Measurements from ENCODE around the gene NCCRP1.

NCCRP1 gene

GRCh38 chr19:39179754-39180153 lies 17.0 kb upstream of the NCCRP1 start:
- no peak for DNase-seq (ENCODE audit: low read depth in 2 of 2)

DNA sequence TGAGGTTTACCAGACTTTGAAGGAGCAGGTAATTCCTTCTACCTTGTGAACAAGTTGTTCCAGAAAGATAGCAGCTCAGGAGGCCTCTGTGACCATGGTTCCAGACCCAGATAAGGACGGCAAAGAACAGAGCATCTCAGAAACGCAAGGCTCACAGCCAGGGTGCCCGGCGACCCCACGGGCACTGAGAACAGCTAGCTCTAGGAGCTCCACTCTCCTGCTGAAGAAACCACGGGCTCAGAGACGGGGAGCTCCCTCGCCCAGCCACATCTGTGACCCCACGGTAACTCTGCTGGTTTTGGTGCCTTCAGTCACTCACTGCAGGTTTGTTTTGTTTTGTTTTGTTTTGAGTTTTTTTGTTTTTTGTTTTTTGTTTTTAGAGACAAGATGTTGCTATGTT lies 16.0 kb upstream of the NCCRP1 start:
- no peak for DNase-seq (ENCODE audit: low read depth in 2 of 2)

GRCh38 chr19:39181500-39182173 lies 15.1 kb upstream of the NCCRP1 start:
- no peak for DNase-seq (ENCODE audit: low read depth in 2 of 2)

DNA sequence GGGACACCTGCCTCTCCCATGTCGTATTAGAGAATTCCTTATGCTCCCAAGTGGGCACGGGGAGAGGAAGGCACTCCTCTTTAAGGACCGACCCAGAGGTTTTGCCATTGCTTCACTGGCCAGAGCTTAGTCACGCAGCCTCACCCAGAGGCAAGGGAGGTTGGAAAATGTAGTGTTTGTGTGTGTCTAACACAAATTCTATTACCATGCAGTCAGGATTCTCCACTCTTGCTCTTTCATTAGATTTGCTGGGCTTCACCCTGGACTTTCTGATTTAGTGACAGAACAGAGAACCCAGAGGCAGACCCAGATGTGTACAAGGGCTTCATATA lies 14.6 kb upstream of the NCCRP1 start:
- no peak for DNase-seq (ENCODE audit: low read depth in 2 of 2)

DNA sequence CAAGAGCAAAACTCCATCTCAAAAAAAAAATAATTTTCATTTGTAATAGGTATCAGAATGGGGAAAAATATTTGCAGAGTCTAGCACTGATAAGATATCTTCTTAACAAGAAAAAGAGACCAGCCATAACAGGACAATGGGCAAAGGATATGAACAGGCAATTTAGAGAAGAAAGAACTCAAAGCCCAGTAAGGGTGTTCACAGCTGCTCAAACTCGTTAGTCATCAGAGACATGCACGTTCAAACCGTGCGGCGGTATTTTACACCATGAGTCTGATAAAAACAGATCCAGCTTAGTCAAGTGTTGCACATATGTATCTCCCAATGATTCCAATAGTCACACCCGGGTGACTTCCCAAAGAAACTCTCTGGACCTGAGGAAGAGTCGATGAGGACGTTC lies 13.7 kb upstream of the NCCRP1 start:
- DNase-seq (ENCODE audit: low read depth in 2 of 2): no peak

DNA sequence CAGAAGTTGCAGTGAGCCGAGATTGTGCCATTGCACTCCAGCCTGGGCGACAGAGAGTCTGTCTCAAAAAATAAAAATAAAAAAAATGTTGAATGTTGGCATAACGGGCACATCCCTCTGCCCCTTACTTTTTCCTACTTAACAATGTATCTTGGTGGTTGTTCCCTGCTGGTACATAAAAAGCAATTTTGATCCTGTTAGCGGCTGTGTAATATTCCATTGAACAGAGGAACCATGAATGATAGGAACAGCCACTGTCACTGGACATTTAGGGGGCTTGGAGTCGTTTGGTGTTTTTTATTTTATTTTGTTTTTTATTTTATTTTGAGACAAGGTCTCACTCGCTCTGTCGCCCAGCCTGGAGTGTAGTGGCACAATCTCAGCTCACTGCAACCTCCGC lies 10.4 kb upstream of the NCCRP1 start:
- no peak for DNase-seq (ENCODE audit: low read depth in 2 of 2)

- DNase-seq (ENCODE audit: low read depth in 2 of 2): no peak
Observed at GRCh38 chr19:39187552-39187943, 9.2 kb upstream of the NCCRP1 start.

GRCh38 chr19:39188960-39189359 lies 7.8 kb upstream of the NCCRP1 start:
- DNase-seq (ENCODE audit: low read depth in 2 of 2): no peak

GRCh38 chr19:39190768-39191167 lies 6.0 kb upstream of the NCCRP1 start:
- no peak for DNase-seq (ENCODE audit: low read depth in 2 of 2)

DNA sequence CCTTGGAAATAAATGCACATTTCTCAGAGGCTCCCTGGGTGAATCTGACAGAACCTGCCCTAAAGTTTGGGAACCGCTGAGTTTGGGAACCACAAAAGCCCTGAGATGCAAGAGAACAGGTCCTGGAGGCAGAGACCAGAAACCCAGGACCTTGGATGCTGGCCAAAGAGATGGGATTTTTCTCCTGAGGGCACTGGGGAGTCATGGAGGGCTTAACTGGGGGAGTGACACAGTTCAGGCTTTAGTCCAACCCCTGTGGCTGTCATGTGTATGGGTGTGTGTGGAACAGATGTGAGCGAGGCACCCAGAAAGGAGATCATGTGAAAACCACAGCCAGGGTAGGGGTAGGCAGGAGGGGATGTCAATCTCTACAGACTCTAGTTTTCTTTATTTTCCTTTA lies 3.9 kb upstream of the NCCRP1 start:
- DNase-seq (ENCODE audit: low read depth in 2 of 2): no peak

DNA sequence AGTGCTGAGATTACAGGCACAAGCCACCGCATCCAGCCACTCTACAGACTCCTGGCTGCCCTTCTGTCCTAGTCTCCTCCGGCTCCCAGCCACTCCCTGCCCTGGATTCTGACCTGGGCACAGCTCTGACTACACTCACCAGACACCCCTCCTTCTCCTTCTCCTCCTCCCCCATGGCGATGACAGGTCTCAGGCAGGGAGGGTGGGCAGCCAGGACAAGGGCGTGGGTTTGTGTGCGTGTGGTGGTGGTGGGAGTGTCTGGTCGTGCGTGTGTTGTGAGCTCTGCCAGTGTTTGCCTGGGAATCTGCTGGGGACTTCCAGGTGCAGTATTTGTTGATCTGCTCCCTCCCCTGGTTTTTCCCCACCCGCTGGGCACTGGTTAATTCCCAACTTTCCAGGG lies 3.0 kb upstream of the NCCRP1 start:
- no peak for DNase-seq (ENCODE audit: low read depth in 2 of 2)

GRCh38 chr19:39194832-39195542 lies 1.8 kb upstream of the NCCRP1 start:
- DNase-seq (ENCODE audit: low read depth in 2 of 2): no peak

DNA sequence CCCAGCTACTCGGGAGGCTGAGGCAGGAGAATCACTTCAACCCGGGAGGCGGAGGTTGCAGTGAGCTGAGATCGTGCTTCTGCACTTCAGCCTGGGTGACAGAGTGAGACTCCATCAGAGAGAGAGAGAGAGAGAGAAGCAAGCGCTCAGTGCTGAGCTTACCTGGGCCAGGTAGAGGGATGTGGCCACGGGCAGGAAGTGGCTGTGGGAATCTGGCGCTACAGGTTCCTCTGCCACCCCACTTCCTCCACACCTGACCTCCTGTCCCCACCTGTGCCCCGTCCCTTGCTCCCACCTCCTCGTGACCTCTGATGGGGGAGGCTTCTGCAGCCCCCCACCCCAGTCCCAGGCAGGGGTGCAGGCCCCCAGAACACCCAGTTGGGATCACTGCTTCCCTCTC lies 1.0 kb upstream of the NCCRP1 start:
- DNase-seq (ENCODE audit: low read depth in 2 of 2): no peak

DNA sequence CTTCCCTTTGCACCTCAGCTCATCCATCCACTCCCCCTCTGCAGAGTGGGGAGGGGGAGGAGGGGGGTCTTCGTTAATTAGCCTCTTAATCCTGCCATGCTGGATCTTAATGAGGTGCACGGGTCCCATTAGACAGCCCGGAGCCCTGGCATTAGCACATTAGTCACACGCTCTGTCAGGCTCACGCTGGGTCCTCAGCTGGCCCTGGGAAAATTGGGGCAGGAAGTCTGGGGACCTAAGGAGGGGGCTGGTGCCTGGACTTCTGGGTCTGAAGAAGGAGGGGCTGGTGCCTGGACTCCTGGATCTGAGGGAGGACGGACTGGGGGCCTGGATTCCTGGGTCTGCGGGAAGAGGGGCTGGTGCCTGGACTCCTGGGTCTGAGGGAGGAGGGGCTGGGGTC lies 444 bp upstream of the NCCRP1 start:
- DNase-seq (ENCODE audit: low read depth in 2 of 2): no peak

GRCh38 chr19:39197808-39198207 lies 1.0 kb downstream of the NCCRP1 start:
- DNase-seq (ENCODE audit: low read depth in 2 of 2): no peak

DNA sequence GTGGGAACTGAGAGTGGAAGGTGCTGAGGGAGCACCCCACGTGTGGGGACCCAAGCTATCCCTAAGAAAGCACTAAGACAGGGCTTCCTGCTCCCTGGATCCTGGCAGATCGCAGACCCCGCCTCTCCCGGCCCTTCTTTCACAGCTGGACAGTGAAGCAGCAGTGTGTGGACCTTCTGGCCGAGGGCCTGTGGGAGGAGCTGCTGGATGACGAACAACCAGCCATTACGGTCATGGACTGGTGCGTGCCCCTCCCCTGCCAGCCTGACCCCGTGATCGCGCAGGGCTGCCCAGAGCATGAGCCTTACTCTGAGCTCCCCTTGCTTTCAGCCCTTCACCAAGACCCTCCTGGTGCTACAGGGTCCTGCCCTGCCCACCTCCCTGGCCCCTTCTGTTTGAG lies 2.3 kb downstream of the NCCRP1 start:
- DNase-seq (ENCODE audit: low read depth in 2 of 2): no peak

DNA sequence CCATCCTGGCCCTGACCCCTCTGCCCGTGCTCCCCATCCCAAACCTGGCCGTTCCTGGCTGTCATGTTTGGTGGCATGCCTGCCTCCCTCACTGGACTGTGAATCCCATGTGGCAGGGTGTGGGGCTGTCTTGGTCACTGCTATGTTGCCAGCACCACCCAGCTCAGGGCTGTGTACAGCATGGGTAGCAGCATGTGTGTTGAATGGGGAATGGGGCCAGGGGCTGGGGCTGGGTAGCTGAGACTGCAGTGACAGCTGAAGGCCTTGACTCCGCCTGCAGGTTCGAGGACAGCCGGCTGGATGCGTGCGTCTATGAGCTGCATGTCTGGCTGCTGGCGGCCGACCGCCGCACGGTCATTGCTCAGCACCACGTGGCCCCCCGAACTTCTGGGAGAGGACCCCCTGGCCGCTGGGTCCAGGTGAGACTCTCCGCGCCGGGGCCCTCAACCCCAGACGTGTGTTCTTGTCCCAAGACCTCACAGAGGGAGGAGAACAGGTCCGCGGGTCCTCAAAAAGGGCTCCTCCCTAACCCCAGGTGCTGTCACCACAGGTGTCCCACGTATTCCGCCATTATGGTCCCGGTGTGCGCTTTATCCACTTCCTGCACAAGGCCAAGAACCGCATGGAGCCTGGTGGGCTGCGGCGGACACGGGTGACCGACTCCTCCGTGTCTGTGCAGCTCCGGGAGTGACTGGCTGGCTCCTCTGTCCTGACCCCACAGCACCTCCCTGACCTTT lies 3.5 kb downstream of the NCCRP1 start:
- no peak for DNase-seq (ENCODE audit: low read depth in 2 of 2)

DNA sequence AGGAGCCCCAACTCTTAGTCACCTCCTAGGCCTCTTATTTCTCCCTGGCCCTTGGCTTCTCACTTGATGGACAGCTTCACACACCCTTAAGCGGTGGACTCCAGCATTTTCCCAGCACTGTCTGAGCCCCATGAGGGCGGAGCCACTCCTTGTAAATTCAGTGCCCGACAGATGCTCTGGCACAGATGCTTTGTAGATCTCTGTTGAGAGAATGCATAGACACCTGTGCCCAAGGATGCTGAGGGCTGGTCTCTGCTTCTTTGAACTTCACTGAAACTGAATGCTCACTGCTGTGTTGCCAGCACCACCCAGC lies 4.0 kb downstream of the NCCRP1 start:
- DNase-seq (ENCODE audit: low read depth in 2 of 2): no peak

DNA sequence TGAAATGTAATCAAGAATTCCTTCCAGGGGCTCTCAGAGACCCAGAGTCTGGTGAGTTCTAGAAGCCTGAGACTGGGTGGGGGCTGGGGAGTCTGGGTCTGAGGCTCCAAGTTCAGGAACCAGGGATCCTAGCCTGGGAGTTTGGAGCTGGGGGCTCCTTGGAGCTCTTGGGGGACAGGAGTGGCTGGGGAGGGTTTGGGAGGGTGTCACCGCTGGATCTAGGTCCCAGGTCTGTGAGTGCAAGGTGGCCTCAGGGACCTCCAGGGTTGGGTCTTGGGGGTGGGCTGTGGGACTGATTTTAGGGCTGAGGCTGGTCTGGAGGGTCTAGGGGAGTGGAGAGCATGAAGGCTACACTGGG lies 6.2 kb downstream of the NCCRP1 start:
- DNase-seq (ENCODE audit: low read depth in 2 of 2): no peak

GRCh38 chr19:39203372-39204341 lies 6.9 kb downstream of the NCCRP1 start, which contains the start of gene SYCN:
Gene SYCN, minus strand, starts transcription at chr19:39204263. Its CDS starts 9 bp downstream, at chr19:39204254.
- no peak for DNase-seq (ENCODE audit: low read depth in 2 of 2)

DNA sequence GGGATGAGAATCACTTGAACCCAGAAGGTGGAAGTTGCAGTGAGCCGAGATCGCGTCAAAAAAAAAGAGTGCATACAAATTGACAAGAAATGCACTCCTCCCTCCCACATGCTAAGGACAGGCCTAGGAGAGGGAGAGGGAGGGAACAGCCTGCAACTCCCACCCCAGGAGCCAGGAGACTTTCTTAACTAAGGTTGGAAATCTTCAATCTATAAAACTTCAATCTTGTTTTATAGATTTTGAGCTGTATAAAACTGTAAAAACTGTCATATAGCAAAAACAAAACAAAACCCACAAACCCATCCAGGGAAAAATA lies 8.6 kb downstream of the NCCRP1 start:
- DNase-seq (ENCODE audit: low read depth in 2 of 2): no peak

GRCh38 chr19:39206122-39206521 lies 9.4 kb downstream of the NCCRP1 start:
- DNase-seq (ENCODE audit: low read depth in 2 of 2): no peak
